ENCODE data around the gene BFSP1.

DNA sequence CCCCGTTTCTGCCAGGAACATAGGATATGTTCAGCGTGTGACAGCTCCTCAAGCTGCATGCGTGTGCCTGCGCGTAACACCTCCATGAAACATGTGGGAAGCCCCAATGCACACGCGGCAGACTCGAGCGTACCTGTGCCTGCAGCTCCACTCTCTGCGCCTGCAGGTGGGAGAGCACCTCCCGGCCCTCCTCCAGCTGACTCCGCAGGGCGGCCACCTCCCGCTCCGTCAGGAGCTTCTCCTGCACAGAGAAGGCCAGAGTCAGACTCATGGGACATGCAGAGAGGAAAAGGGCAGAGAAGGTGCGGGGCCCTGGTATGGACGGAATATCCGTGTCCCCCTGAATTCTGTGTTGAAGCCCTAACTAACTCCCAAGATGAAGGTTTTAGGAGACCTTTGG lies 22.4 kb downstream of the BFSP1 start:
- TF ChIP-seq, protein P1, sequence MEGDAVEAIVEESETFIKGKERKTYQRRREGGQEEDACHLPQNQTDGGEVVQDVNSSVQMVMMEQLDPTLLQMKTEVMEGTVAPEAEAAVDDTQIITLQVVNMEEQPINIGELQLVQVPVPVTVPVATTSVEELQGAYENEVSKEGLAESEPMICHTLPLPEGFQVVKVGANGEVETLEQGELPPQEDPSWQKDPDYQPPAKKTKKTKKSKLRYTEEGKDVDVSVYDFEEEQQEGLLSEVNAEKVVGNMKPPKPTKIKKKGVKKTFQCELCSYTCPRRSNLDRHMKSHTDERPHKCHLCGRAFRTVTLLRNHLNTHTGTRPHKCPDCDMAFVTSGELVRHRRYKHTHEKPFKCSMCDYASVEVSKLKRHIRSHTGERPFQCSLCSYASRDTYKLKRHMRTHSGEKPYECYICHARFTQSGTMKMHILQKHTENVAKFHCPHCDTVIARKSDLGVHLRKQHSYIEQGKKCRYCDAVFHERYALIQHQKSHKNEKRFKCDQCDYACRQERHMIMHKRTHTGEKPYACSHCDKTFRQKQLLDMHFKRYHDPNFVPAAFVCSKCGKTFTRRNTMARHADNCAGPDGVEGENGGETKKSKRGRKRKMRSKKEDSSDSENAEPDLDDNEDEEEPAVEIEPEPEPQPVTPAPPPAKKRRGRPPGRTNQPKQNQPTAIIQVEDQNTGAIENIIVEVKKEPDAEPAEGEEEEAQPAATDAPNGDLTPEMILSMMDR (IDR thresholded peaks at IDR 0.05): no peak
- no peak for TF ChIP-seq POLR2A (IDR thresholded peaks at IDR 0.05)
- no peak for TF ChIP-seq POLR2AphosphoS5 (IDR thresholded peaks at IDR 0.05)
- TF ChIP-seq EP300 (IDR thresholded peaks at IDR 0.05): no peak
